GM12878 (cell line): ENCODE measurements around the gene AGBL5. TPM values are rescaled to one million over a fixed set of nuclear protein-coding genes. Genes with fewer than 3 reads are reported as not detected.

ENCODE experiments used
- ATAC-seq: fragments of 200-7000 bp; cut with Tn5 transposase; 3 replicates; pipeline ENCODE4 v1.9.1; 2020; ENCODE audit warnings: mild to moderate bottlenecking, moderate library complexity
- BruUV-seq: library from RNA; stranded (reverse); fragments of 400-500 nt; replicated peaks from 2 replicates; lab custom pipeline; 2021; lab: Mats Ljungman, UMichigan
- CTCF ChIA-PET: fragments of 300-600 bp; sonication (Branson Sonifier 250); formaldehyde crosslinking; extraction: SDS; loops from one replicate; lab custom pipeline; 2021; ENCODE audit warnings: inconsistent platforms; lab: Yijun Ruan, JAX
- POLR2A ChIA-PET: fragments of 350-600 bp; formaldehyde crosslinking; extraction: SDS; loops from one replicate; lab custom pipeline; 2021; ENCODE audit warnings: inconsistent platforms; lab: Charles Lee
- RAD21 ChIA-PET: fragments of 300-600 bp; sonication (Branson Sonifier 250); formaldehyde crosslinking; loops from one replicate; lab custom pipeline; 2023; ENCODE audit warnings: antibody characterized with exemption; ENCODE audit not compliant: unreplicated experiment; lab: Charles Lee
- SMC1A ChIA-PET: fragments of 300-600 bp; sonication (Branson Sonifier 250); formaldehyde crosslinking; loops from one replicate; lab custom pipeline; 2023; ENCODE audit not compliant: unreplicated experiment, uncharacterized antibody; lab: Charles Lee
- DNase-seq: peaks from one replicate; pipeline ENCODE4 v3.0.0-alpha.2; 2011; ENCODE audit warnings: low read depth, low spot score
- FAIRE-seq: peaks from 3 replicates; lab custom pipeline; 2011; peaks lifted over from hg19 to GRCh38; lab: Jason Lieb, UNC
- H2AFZ ChIP-seq: 2 replicates; pipeline ENCODE4 v1.6.0; 2011; ENCODE audit warnings: low read depth, low read length, control low read depth; ENCODE audit not compliant: control insufficient read depth
- H3K27ac ChIP-seq: 2 replicates; pipeline ENCODE4 v1.5.1; 2011; ENCODE audit warnings: control low read depth; ENCODE audit not compliant: control insufficient read depth, insufficient read depth
- H3K27me3 ChIP-seq, 2 experiments: replicated peaks in 1 of 2; 2 replicates each; pipeline versions ENCODE4 v1.6.0 to v1.6.1; 2011; ENCODE audit warnings: low read length in 1 of 2; ENCODE audit not compliant: control insufficient read depth in 2 of 2, insufficient read depth in 2 of 2
- H3K36me3 ChIP-seq, 2 experiments: 2 replicates each; pipeline ENCODE4 v1.5.1; 2011; ENCODE audit warnings: low read length in 1 of 2; ENCODE audit not compliant: control insufficient read depth in 2 of 2, insufficient read depth in 2 of 2
- H3K4me1 ChIP-seq: 2 replicates; pipeline ENCODE4 v1.6.1; 2011; ENCODE audit warnings: mild to moderate bottlenecking, low read length, moderate library complexity, mixed read lengths; ENCODE audit not compliant: control insufficient read depth, insufficient read depth
- H3K4me2 ChIP-seq: 2 replicates; pipeline ENCODE4 v1.6.0; 2011; ENCODE audit warnings: control low read depth; ENCODE audit not compliant: control insufficient read depth, insufficient read depth
- H3K4me3 ChIP-seq: fragments of 200-600 bp; sonication (generic); 2 replicates; pipeline ENCODE4 v1.5.1; 2016
- H3K79me2 ChIP-seq: 2 replicates; pipeline ENCODE4 v1.6.0; 2011; ENCODE audit warnings: low read length; ENCODE audit not compliant: control insufficient read depth, insufficient read depth
- H3K9ac ChIP-seq: 2 replicates; pipeline ENCODE4 v1.8.0; 2011; ENCODE audit warnings: low read length, control low read depth, mixed read lengths; ENCODE audit not compliant: control insufficient read depth, insufficient read depth
- H3K9me3 ChIP-seq: replicated peaks from 3 replicates; pipeline ENCODE4 v1.5.1; 2011; ENCODE audit warnings: mild to moderate bottlenecking, low read length; ENCODE audit not compliant: control insufficient read depth, insufficient read depth
- H4K20me1 ChIP-seq: 2 replicates; pipeline ENCODE4 v1.6.0; 2011; ENCODE audit not compliant: control insufficient read depth, insufficient read depth
- FOS ChIP-seq: IDR thresholded peaks from 3 replicates; pipeline ENCODE4 v1.6.1; 2011; ENCODE audit warnings: borderline replicate concordance; ENCODE audit not compliant: insufficient read length; ENCODE audit errors: extremely low read depth
- HCFC1 ChIP-seq: fragments of 150-350 bp; IDR thresholded peaks from 2 replicates; pipeline ENCODE4 v1.6.1; 2014; ENCODE audit warnings: low read length
- IKZF1 ChIP-seq: fragments of 450-650 bp; conservative IDR thresholded peaks from 2 replicates; pipeline ENCODE4 v1.6.1; 2017; ENCODE audit warnings: antibody characterized with exemption, mild to moderate bottlenecking
- IKZF2 ChIP-seq, 2 experiments: fragments of 450-650 bp; IDR thresholded peaks; 2 replicates each; pipeline ENCODE4 v1.6.1; 2017; ENCODE audit warnings: mild to moderate bottlenecking in 2 of 2, moderate library complexity in 2 of 2
- KLF5 ChIP-seq: fragments of 450-650 bp; IDR thresholded peaks from 2 replicates; pipeline ENCODE4 v1.6.1; 2014; ENCODE audit warnings: mild to moderate bottlenecking; ENCODE audit not compliant: partially characterized antibody
- SIX5 ChIP-seq: IDR thresholded peaks from 2 replicates; pipeline ENCODE4 v1.6.1; 2011; ENCODE audit warnings: mild to moderate bottlenecking, low read depth, low read length, moderate library complexity; ENCODE audit not compliant: severe bottlenecking
- SPI1 ChIP-seq: IDR thresholded peaks from 2 replicates; pipeline ENCODE4 v1.6.1; 2011; ENCODE audit warnings: low read depth, mild to moderate bottlenecking, low read length, moderate library complexity, borderline replicate concordance; ENCODE audit not compliant: insufficient read depth
- TARDBP ChIP-seq: IDR thresholded peaks from 2 replicates; pipeline ENCODE4 v1.6.1; 2016; ENCODE audit warnings: borderline replicate concordance
- YY1 ChIP-seq: IDR thresholded peaks from 2 replicates; pipeline ENCODE4 v1.6.1; 2011; ENCODE audit warnings: low read depth, mild to moderate bottlenecking, low read length
- WGBS: methylation state at CpG from one replicate; pipeline ENCODE4 v1.1.6; 2016; ENCODE audit warnings: low lambda C conversion rate; ENCODE audit not compliant: insufficient replicate concordance, insufficient coverage; ENCODE audit errors: missing lambda C conversion rate; 5-methylcytosine and 5-hydroxymethylcytosine counted together
- in situ Hi-C: fragments of 300-500 bp; cut with MboI; formaldehyde crosslinking; loops from 9 replicates; pipeline ENCODE4 v1.14.3; 2018; ENCODE audit warnings: mixed read lengths
- intact Hi-C: fragments of 100-400 bp; cut with micrococcal nuclease; formaldehyde crosslinking; loops from one replicate; pipeline ENCODE4 v1.14.2; 2022; ENCODE audit not compliant: unreplicated experiment
- polyA plus RNA-seq, 11 experiments: library from polyadenylated mRNA; depleted of rRNA in 4 of 11; unstranded in 6 of 11; stranded (reverse) in 5 of 11; fragments of >200 nt; fragmentation: Nextera tagmentation in 4 of 11; fragmentation: Illumina TruSeq in 1 of 11; extraction: Ambion mirVana in 4 of 11; extraction: Trizol in 1 of 11; gene quantifications; 1 replicate in 1 of 11; 2 replicates in 10 of 11; pipeline versions ENCODE4 v1.2.1 to v1.2.3, GENCODE V29; 2011 to 2016; ENCODE audit warnings: inconsistent platforms in 2 of 11, missing spikeins in 2 of 11, low read depth in 1 of 11
- total RNA-seq, 4 experiments: library from RNA; depleted of rRNA in 3 of 4; stranded (reverse); fragments of >200 nt in 3 of 4; fragmentation: Illumina TruSeq in 1 of 4; extraction: Trizol in 1 of 4; gene quantifications; 2 replicates each; pipeline versions ENCODE4 v1.2.1 to v1.2.3, GENCODE V29; 2013 to 2021
- TF ChIP-seq, protein P1 (sequence below): fragments of 450-650 bp; IDR thresholded peaks from 2 replicates; pipeline ENCODE4 v1.6.1; 2017; ENCODE audit warnings: mild to moderate bottlenecking, moderate library complexity
- TF ChIP-seq, protein P2 (sequence below): fragments of 450-650 bp; IDR thresholded peaks from 2 replicates; pipeline ENCODE4 v1.6.1; 2017; ENCODE audit warnings: antibody characterized with exemption, mild to moderate bottlenecking, moderate library complexity
- TF ChIP-seq, protein P3 (sequence below): fragments of 450-650 bp; IDR thresholded peaks from 2 replicates; pipeline ENCODE4 v1.6.1; 2017; ENCODE audit warnings: low read depth, mild to moderate bottlenecking, moderate library complexity

The AGBL5 gene
- total and polyA plus RNA-seq, 10 of the 15 experiments (the other 5 are each of a cell fraction or from before 2014, with no cell fraction given), result 1.9 to 28.5 (median 19.5) TPM

DNA sequence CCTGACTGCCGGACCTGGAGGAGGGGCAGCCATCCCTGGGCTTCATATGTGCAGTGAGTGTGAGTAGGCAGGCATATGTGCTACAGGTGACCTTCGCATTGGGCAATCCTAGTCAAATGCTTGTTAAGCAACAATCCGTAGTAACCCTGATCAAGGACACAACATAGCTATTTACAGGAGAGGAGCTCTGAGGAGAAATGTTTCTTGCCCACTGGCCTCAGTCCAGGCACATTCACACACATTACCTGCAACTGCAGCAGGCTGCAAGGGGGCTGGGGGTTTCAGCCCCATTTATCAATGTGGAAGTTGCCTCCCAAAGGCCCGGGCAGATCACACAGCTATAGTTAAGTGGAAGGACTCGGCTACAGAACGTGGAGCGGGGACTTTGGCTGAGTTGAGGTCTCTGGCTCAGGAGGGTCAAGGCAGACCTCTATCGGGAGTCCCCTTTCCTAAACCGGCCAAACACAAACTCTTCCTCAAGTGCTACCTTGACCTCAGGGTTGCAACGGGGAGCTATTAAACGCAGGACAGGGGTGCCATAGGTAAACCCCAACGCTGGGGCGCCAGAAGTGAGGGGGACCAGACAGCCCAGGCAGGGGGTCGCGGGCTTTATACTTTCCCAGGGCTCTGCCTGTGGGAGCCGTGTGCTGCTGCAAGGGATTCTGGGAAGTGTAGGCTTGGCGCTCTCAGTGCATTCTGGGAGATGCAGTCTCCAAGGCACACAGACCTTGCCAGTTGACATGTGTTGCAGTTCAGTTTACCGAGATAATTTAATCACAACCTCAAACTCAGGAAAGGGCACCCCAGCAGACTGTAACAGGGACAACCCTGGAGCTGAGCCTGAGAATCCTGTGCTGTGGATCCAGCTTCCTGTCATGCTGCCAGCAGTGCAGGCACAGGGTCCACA is 44.5 kb downstream of the AGBL5 start:
- Histone ChIP-seq H4K20me1 (no peaks in the 10 kb centered on the region), H3K4me2 (peak overlapping the region; percentile 67), H2AFZ (peak overlapping the region; percentile 91), H3K4me3 (no peak overlapping the region), H3K9me3 (no peaks in the 10 kb centered on the region), H3K79me2 (no peaks in the 10 kb centered on the region), H3K27me3 (no peaks in the 10 kb centered on the region), H3K36me3 (no peaks in the 10 kb centered on the region; a peak in 1 of 4 replicates), H3K27ac (no peak overlapping the region), H3K4me1 (no peaks in the 10 kb centered on the region; the same call in 1 of the 2 replicates), H3K9ac (no peak overlapping the region)
- in situ Hi-C loops (loop anchor here (5.0 kb wide), 1 partner anchor 186 kb away; the partner anchor contains the start of gene TRIM54), intact Hi-C loops (no loop called here)
- FAIRE-seq (peak; percentile 94), DNase-seq (no peak), ATAC-seq (peak; percentile 93)
- SMC1A ChIA-PET, result interaction anchor here (0.6 to 4.7 kb wide), 9 partner anchors 10 to 691 kb away, joined by 3 to 19 read pairs (median 4); no protein-coding TSS in a partner anchor
- CTCF ChIA-PET, result interaction anchor here (0.9 to 9.3 kb wide), 11 partner anchors 9 to 491 kb away, joined by 3 to 132 read pairs (median 4); partner anchors contain the start of genes KHK and TRIM54
- RAD21 ChIA-PET, result interaction anchor here (0.5 to 2.4 kb wide), 2 partner anchors 184 to 297 kb away, joined by 3 to 15 read pairs; no protein-coding TSS in a partner anchor
- TF ChIP-seq HCFC1 (peak; percentile 87), FOS (no peak), KLF5 (no peak), IKZF1 (peak; percentile 62), TARDBP (0 out of 2 replicates have a peak, but pooled peaks have one; percentile 25), SIX5 (peak; percentile 90), IKZF2 (IDR thresholded peaks at IDR 0.05) (no peak), SPI1 (no peak), YY1 (0 out of 2 replicates have a peak, but pooled peaks have one; percentile 17)
- TF ChIP-seq, protein P1, sequence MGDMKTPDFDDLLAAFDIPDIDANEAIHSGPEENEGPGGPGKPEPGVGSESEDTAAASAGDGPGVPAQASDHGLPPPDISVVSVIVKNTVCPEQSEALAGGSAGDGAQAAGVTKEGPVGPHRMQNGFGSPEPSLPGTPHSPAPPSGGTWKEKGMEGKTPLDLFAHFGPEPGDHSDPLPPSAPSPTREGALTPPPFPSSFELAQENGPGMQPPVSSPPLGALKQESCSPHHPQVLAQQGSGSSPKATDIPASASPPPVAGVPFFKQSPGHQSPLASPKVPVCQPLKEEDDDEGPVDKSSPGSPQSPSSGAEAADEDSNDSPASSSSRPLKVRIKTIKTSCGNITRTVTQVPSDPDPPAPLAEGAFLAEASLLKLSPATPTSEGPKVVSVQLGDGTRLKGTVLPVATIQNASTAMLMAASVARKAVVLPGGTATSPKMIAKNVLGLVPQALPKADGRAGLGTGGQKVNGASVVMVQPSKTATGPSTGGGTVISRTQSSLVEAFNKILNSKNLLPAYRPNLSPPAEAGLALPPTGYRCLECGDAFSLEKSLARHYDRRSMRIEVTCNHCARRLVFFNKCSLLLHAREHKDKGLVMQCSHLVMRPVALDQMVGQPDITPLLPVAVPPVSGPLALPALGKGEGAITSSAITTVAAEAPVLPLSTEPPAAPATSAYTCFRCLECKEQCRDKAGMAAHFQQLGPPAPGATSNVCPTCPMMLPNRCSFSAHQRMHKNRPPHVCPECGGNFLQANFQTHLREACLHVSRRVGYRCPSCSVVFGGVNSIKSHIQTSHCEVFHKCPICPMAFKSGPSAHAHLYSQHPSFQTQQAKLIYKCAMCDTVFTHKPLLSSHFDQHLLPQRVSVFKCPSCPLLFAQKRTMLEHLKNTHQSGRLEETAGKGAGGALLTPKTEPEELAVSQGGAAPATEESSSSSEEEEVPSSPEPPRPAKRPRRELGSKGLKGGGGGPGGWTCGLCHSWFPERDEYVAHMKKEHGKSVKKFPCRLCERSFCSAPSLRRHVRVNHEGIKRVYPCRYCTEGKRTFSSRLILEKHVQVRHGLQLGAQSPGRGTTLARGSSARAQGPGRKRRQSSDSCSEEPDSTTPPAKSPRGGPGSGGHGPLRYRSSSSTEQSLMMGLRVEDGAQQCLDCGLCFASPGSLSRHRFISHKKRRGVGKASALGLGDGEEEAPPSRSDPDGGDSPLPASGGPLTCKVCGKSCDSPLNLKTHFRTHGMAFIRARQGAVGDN, result 0 out of 2 replicates have a peak, but pooled peaks have one; percentile 37
- TF ChIP-seq, protein P2, sequence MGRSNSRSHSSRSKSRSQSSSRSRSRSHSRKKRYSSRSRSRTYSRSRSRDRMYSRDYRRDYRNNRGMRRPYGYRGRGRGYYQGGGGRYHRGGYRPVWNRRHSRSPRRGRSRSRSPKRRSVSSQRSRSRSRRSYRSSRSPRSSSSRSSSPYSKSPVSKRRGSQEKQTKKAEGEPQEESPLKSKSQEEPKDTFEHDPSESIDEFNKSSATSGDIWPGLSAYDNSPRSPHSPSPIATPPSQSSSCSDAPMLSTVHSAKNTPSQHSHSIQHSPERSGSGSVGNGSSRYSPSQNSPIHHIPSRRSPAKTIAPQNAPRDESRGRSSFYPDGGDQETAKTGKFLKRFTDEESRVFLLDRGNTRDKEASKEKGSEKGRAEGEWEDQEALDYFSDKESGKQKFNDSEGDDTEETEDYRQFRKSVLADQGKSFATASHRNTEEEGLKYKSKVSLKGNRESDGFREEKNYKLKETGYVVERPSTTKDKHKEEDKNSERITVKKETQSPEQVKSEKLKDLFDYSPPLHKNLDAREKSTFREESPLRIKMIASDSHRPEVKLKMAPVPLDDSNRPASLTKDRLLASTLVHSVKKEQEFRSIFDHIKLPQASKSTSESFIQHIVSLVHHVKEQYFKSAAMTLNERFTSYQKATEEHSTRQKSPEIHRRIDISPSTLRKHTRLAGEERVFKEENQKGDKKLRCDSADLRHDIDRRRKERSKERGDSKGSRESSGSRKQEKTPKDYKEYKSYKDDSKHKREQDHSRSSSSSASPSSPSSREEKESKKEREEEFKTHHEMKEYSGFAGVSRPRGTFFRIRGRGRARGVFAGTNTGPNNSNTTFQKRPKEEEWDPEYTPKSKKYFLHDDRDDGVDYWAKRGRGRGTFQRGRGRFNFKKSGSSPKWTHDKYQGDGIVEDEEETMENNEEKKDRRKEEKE, result no peak
- TF ChIP-seq, protein P3, sequence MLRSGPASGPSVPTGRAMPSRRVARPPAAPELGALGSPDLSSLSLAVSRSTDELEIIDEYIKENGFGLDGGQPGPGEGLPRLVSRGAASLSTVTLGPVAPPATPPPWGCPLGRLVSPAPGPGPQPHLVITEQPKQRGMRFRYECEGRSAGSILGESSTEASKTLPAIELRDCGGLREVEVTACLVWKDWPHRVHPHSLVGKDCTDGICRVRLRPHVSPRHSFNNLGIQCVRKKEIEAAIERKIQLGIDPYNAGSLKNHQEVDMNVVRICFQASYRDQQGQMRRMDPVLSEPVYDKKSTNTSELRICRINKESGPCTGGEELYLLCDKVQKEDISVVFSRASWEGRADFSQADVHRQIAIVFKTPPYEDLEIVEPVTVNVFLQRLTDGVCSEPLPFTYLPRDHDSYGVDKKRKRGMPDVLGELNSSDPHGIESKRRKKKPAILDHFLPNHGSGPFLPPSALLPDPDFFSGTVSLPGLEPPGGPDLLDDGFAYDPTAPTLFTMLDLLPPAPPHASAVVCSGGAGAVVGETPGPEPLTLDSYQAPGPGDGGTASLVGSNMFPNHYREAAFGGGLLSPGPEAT, result peak; percentile 42; the same call in 1 of the 2 replicates
- BruUV-seq, result no TSS peak
- 18% methylated on average over 18 of the region's 18 CpGs for WGBS
- POLR2A ChIA-PET, result interaction anchor here (0.6 kb wide), 1 partner anchor 1541 kb away, joined by 4 read pairs; no protein-coding TSS in a partner anchor
